ENCODE data around the gene RNF123.
"Not testable (repeated sequence)": the region's sequence is repeated elsewhere in the genome, so short reads cannot be mapped to it uniquely, and the experiment has no call there.

- TF ChIP-seq POLR2A (IDR thresholded peaks at IDR 0.05; ENCODE audit: low read depth, low read length); GATA2 (IDR thresholded peaks at IDR 0.05; ENCODE audit: insufficient read depth, insufficient read length, low read depth, low read length); JUN (IDR thresholded peaks at IDR 0.05; ENCODE audit: borderline replicate concordance, insufficient read depth, insufficient read length, low read depth): not testable (repeated sequence)
- TF ChIP-seq, protein P1, sequence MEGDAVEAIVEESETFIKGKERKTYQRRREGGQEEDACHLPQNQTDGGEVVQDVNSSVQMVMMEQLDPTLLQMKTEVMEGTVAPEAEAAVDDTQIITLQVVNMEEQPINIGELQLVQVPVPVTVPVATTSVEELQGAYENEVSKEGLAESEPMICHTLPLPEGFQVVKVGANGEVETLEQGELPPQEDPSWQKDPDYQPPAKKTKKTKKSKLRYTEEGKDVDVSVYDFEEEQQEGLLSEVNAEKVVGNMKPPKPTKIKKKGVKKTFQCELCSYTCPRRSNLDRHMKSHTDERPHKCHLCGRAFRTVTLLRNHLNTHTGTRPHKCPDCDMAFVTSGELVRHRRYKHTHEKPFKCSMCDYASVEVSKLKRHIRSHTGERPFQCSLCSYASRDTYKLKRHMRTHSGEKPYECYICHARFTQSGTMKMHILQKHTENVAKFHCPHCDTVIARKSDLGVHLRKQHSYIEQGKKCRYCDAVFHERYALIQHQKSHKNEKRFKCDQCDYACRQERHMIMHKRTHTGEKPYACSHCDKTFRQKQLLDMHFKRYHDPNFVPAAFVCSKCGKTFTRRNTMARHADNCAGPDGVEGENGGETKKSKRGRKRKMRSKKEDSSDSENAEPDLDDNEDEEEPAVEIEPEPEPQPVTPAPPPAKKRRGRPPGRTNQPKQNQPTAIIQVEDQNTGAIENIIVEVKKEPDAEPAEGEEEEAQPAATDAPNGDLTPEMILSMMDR (IDR thresholded peaks at IDR 0.05; ENCODE audit: extremely low read depth in 1 of 2, insufficient read depth in 1 of 2, low read depth in 1 of 2, low read length in 2 of 2) = not testable (repeated sequence)
These were observed 3.0 kb upstream of the RNF123 start for GRCh38 chr3:49686346-49686745.
